OCI-LY7 (cell line): ENCODE measurements around the gene INTS11.

Source experiments
- CTCF ChIP-seq: fragments of 200-600 bp; sonication (generic); conservative IDR thresholded peaks from 2 replicates; pipeline ENCODE4 v1.5.1; 2014; ENCODE audit warnings: mild to moderate bottlenecking, antibody characterized with exemption, low read length, moderate library complexity, mixed read lengths
- EZH2phosphoT487 ChIP-seq: fragments of 200-600 bp; sonication (generic); IDR thresholded peaks from 2 replicates; pipeline ENCODE4 v1.6.1; 2018; ENCODE audit warnings: low read depth, borderline replicate concordance, mild to moderate bottlenecking, mixed run types, antibody characterized with exemption, low read length, moderate library complexity, mixed read lengths

DNA sequence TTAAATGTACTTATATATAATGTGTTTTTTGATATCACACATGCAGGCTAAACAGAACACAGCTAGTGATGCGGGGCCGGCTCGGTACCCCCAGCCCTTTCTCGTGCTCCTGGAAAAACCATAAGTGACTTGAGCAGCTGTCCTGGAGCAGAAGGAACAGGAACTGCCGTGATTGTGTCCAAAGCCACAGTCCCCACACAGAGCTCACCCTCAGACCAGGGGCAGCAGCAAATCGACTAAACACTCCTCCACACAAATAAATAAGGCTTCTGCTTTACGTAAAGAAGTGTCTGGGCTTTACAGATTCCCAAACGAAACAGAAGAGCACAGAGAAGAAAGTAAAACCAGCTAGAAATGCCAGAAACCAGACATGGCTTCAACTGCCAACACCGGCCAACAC, 60.4 kb downstream of the INTS11 start:
- TF ChIP-seq EZH2phosphoT487 (no peak), CTCF (no peak)
